Endothelial cell of umbilical vein (primary cell): ENCODE measurements around the gene BRPF1. TPM values are rescaled to one million over a fixed set of nuclear protein-coding genes. Genes with fewer than 3 reads are reported as not detected.

ENCODE experiments used
- BruUV-seq: library from RNA; stranded (reverse); fragments of 400-500 nt; replicated peaks from 2 replicates; lab custom pipeline; 2021; lab: Mats Ljungman, UMichigan
- CTCF ChIA-PET: fragments of 300-600, 350-600 bp; sonication (Branson Sonifier 250); formaldehyde crosslinking; loops from one replicate; lab custom pipeline; 2021; ENCODE audit warnings: antibody characterized with exemption, inconsistent platforms; lab: Charles Lee
- POLR2A ChIA-PET: fragments of 300-600, 350-600 bp; sonication (Branson Sonifier 250); formaldehyde crosslinking; loops from one replicate; lab custom pipeline; 2021; ENCODE audit warnings: antibody characterized with exemption, inconsistent platforms; lab: Charles Lee
- DNase-seq: peaks from one replicate; pipeline ENCODE4 v3.0.0-alpha.2; 2011; ENCODE audit warnings: low read depth, low spot score
- FAIRE-seq: peaks from 2 replicates; lab custom pipeline; 2011; peaks lifted over from hg19 to GRCh38; lab: Jason Lieb, UNC
- H2AFZ ChIP-seq: 2 replicates; pipeline ENCODE4 v1.6.0; 2012; ENCODE audit warnings: low read depth, low read length, control low read depth, inconsistent platforms
- H3K27ac ChIP-seq: 2 replicates; pipeline ENCODE4 v1.5.1; 2011; ENCODE audit warnings: low read depth, mild to moderate bottlenecking, control low read depth, low read length, moderate library complexity; ENCODE audit not compliant: insufficient read depth
- H3K27me3 ChIP-seq, 2 experiments: 2 replicates each; pipeline versions ENCODE4 v1.6.0 to v1.6.1; 2011; ENCODE audit warnings: low read length in 2 of 2, mixed read lengths in 1 of 2; ENCODE audit not compliant: control insufficient read depth in 2 of 2, insufficient read depth in 2 of 2
- H3K36me3 ChIP-seq, 2 experiments: 2 replicates in 1 of 2; 3 replicates in 1 of 2; pipeline ENCODE4 v1.5.1; 2011; ENCODE audit warnings: low read length in 2 of 2, mild to moderate bottlenecking in 1 of 2, moderate library complexity in 1 of 2; ENCODE audit not compliant: control insufficient read depth in 2 of 2, insufficient read depth in 2 of 2; ENCODE audit errors: extremely low read depth in 1 of 2
- H3K4me1 ChIP-seq: 3 replicates; pipeline ENCODE4 v1.5.1; 2011; ENCODE audit warnings: mild to moderate bottlenecking, low read length; ENCODE audit not compliant: control insufficient read depth, insufficient read depth; ENCODE audit errors: extremely low read depth
- H3K4me2 ChIP-seq: 2 replicates; pipeline ENCODE4 v1.6.1; 2011; ENCODE audit warnings: low read length, control low read depth, mixed read lengths; ENCODE audit not compliant: insufficient read depth
- H3K4me3 ChIP-seq, 3 experiments: fragments of 200-600 bp in 1 of 3; sonication (generic), shearing (Covaris generic) in 1 of 3; replicated peaks in 1 of 3; 2 replicates each; pipeline ENCODE4 v1.5.1; 2011 to 2016; ENCODE audit warnings: control low read depth in 3 of 3, low read length in 3 of 3, mild to moderate bottlenecking in 2 of 3, inconsistent platforms in 1 of 3, low read depth in 1 of 3, moderate library complexity in 1 of 3; ENCODE audit not compliant: insufficient read depth in 1 of 3
- H3K79me2 ChIP-seq: 2 replicates; pipeline ENCODE4 v1.6.0; 2012; ENCODE audit warnings: low read length, inconsistent platforms; ENCODE audit not compliant: control insufficient read depth, insufficient read depth
- H3K9ac ChIP-seq: replicated peaks from 2 replicates; pipeline ENCODE3; 2011; ENCODE audit warnings: low read length, control low read depth; ENCODE audit not compliant: insufficient read depth; ENCODE audit errors: extremely low read depth
- H3K9me1 ChIP-seq: replicated peaks from 3 replicates; pipeline ENCODE4 v1.6.0; 2011; ENCODE audit warnings: mild to moderate bottlenecking, low read length; ENCODE audit not compliant: control insufficient read depth, insufficient read depth; ENCODE audit errors: extremely low read depth
- H3K9me3 ChIP-seq: replicated peaks from 2 replicates; pipeline ENCODE4 v1.5.1; 2012; ENCODE audit warnings: low read length, inconsistent platforms; ENCODE audit not compliant: control insufficient read depth, insufficient read depth
- H4K20me1 ChIP-seq: replicated peaks from 2 replicates; pipeline ENCODE3; 2011; ENCODE audit warnings: mild to moderate bottlenecking, low read length; ENCODE audit not compliant: control insufficient read depth, insufficient read depth; ENCODE audit errors: extremely low read depth
- EZH2 ChIP-seq: IDR thresholded peaks from 2 replicates; pipeline ENCODE4 v1.6.1; 2012; ENCODE audit warnings: borderline replicate concordance, low read depth, mild to moderate bottlenecking, moderate library complexity, low read length, inconsistent platforms; ENCODE audit not compliant: severe bottlenecking
- FOS ChIP-seq: IDR thresholded peaks from 2 replicates; pipeline ENCODE4 v1.6.1; 2011; ENCODE audit warnings: mild to moderate bottlenecking, low read length, moderate library complexity, borderline replicate concordance; ENCODE audit not compliant: insufficient read depth
- GATA2 ChIP-seq: IDR thresholded peaks from 2 replicates; pipeline ENCODE4 v1.7.0; 2011; ENCODE audit warnings: low read depth, mild to moderate bottlenecking, moderate library complexity, mixed read lengths, low read length; ENCODE audit not compliant: insufficient read length, insufficient read depth
- JUN ChIP-seq: IDR thresholded peaks from 2 replicates; pipeline ENCODE4 v1.6.1; 2011; ENCODE audit warnings: borderline replicate concordance, low read depth; ENCODE audit not compliant: insufficient read length, insufficient read depth
- MYC ChIP-seq: IDR thresholded peaks from one replicate; pipeline ENCODE4 v1.6.1; 2011; ENCODE audit warnings: mild to moderate bottlenecking, low read depth, low read length
- POLR2A ChIP-seq: IDR thresholded peaks from 2 replicates; pipeline ENCODE4 v1.6.1; 2012; ENCODE audit warnings: low read depth, mild to moderate bottlenecking, control low read depth, low read length
- POLR2AphosphoS5 ChIP-seq: IDR thresholded peaks from 2 replicates; pipeline ENCODE4 v1.6.1; 2012; ENCODE audit warnings: low read depth, mild to moderate bottlenecking, control low read depth, low read length, moderate library complexity; ENCODE audit not compliant: insufficient read depth
- dilution Hi-C: fragments of 300-500 bp; cut with MboI; formaldehyde crosslinking; loops from one replicate; pipeline ENCODE4 v1.15.0; 2019; ENCODE audit warnings: low sequenced_read_pairs; ENCODE audit not compliant: extremely low pct_ligation_motif_present
- intact Hi-C: fragments of 100-400 bp; cut with micrococcal nuclease; formaldehyde crosslinking; loops from one replicate; pipeline ENCODE4 v1.10.0; 2022
- polyA plus RNA-seq, 4 experiments: library from polyadenylated mRNA; depleted of rRNA in 3 of 4; stranded (reverse) in 3 of 4; unstranded in 1 of 4; fragments of >200 nt; gene quantifications; 2 replicates each; pipeline versions ENCODE4 v1.2.1 to v1.2.3, GENCODE V29; 2011 to 2012; ENCODE audit warnings: missing spikeins in 1 of 4
- total RNA-seq: library from RNA; stranded (reverse); gene quantifications from 2 replicates; pipeline ENCODE4 v1.2.3, GENCODE V29; 2021
- TF ChIP-seq, protein P1 (sequence below), 2 donors: IDR thresholded peaks; 1 replicate in 1 of 2; 2 replicates in 1 of 2; pipeline ENCODE4 v1.5.1; 2011; ENCODE audit warnings: low read length in 2 of 2, mild to moderate bottlenecking in 2 of 2, moderate library complexity in 2 of 2, control low read depth in 1 of 2, inconsistent platforms in 1 of 2, low read depth in 1 of 2; ENCODE audit not compliant: insufficient read depth in 1 of 2; ENCODE audit errors: extremely low read depth in 1 of 2
- TF ChIP-seq, protein P2 (sequence below): IDR thresholded peaks from 2 replicates; pipeline ENCODE4 v1.6.1; 2011; ENCODE audit not compliant: insufficient read depth, insufficient read length

Gene BRPF1
- total and polyA plus RNA-seq, 2 donors (not counting 3 experiments of a cell fraction or from before 2014, with no cell fraction given) = 12.5 to 26.2 TPM

DNA sequence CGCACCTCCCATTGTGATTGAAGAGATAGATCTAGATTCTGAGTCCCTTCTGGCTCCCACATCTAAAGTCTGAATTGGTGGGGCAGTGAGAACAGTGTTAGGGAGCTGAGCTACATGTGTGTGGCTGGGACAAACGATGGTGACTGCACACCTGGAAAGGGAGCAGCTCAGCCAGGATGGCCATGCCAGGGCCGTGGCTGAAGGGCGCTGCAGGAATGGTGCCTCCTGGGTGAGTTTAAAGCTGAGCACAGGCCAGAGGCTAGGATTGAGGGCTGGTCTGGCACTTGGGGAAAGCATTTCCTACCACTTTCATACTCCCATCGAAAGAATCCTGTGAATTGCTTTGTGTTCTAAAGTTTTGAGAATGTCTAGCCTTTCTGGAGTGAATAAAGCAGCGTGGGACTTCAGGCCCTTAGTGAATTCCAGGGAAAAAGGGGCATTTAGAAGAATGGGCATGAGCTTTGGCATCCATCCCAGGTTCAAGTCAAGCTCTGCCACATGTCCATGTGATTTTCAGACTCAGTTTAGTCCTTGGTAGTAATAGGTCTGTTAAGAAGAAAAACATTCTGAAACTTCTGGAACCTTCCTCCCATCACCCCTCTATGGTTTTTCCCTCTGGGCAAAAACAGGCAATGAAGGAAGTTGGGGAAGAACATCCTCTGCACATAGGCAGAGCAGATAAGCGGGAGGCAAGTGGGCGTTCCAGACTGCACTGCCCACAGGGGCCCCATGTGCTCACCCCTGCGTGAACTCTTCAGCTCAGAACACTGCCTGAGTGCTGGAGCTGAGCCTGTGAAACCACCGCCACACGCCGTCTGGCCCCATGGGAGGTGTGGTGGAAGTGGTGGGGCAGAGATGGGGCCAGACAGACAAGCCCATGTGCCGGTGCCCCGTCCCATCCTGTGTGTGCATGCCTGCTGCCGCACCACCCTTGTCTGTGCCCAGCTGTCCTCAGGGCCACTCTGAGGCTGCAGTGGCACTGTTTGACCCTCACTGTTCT is 40.8 kb upstream of the BRPF1 start:
- Histone ChIP-seq H3K36me3 (peaks cover 2 to 60% of the 10 kb centered on the region in 2 experiments), H3K9me3 (no peaks in the 10 kb centered on the region), H3K27me3 (no peaks in the 10 kb centered on the region), H3K4me3 (no peak overlapping the region), H3K9me1 (no peaks in the 10 kb centered on the region), H3K27ac (no peak overlapping the region), H3K4me2 (no peak overlapping the region), H2AFZ (no peak overlapping the region), H4K20me1 (no peaks in the 10 kb centered on the region), H3K9ac (no peak overlapping the region), H3K4me1 (no peaks in the 10 kb centered on the region), H3K79me2 (no peaks in the 10 kb centered on the region)
- BruUV-seq = no TSS peak
- TF ChIP-seq POLR2AphosphoS5 (no peak), JUN (no peak), EZH2 (no peak), FOS (no peak), MYC (no peak), GATA2 (no peak), POLR2A (no peak)
- TF ChIP-seq, protein P1, sequence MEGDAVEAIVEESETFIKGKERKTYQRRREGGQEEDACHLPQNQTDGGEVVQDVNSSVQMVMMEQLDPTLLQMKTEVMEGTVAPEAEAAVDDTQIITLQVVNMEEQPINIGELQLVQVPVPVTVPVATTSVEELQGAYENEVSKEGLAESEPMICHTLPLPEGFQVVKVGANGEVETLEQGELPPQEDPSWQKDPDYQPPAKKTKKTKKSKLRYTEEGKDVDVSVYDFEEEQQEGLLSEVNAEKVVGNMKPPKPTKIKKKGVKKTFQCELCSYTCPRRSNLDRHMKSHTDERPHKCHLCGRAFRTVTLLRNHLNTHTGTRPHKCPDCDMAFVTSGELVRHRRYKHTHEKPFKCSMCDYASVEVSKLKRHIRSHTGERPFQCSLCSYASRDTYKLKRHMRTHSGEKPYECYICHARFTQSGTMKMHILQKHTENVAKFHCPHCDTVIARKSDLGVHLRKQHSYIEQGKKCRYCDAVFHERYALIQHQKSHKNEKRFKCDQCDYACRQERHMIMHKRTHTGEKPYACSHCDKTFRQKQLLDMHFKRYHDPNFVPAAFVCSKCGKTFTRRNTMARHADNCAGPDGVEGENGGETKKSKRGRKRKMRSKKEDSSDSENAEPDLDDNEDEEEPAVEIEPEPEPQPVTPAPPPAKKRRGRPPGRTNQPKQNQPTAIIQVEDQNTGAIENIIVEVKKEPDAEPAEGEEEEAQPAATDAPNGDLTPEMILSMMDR (IDR thresholded peaks at IDR 0.05; ENCODE audit: extremely low read depth in 1 of 2, insufficient read depth in 1 of 2, low read depth in 1 of 2, low read length in 2 of 2) = no peak
- TF ChIP-seq, protein P2, sequence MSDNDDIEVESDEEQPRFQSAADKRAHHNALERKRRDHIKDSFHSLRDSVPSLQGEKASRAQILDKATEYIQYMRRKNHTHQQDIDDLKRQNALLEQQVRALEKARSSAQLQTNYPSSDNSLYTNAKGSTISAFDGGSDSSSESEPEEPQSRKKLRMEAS = no peak
- DNase-seq (no peak), FAIRE-seq (no peak)
- ChIA-PET POLR2A (interaction anchor here (0.6 kb wide), 1 partner anchor 72 kb away, joined by 3 read pairs; no protein-coding TSS in a partner anchor), CTCF (no interaction called here)
- dilution Hi-C loops = no loop called here
- intact Hi-C loops = no loop called here
